Measurements from ENCODE around the gene NEMP2. TPM values are rescaled to one million over a fixed set of nuclear protein-coding genes. Genes with fewer than 3 reads are reported as not detected.

The NEMP2 gene
- total and polyA plus RNA-seq, 10 donors, result 0.89 to 19.2 (median 10.7) TPM

- no peaks in the 10 kb centered on the region for H3K27me3 ChIP-seq (replicated peaks in 1 of 7)
- no peak for DNase-seq
- no peaks in the 10 kb centered on the region for H3K9me3 ChIP-seq
- TF ChIP-seq POLR2A (IDR thresholded peaks at IDR 0.05) (no peak), POLR2AphosphoS5 (IDR thresholded peaks at IDR 0.05) (no peak), CTCF (IDR thresholded peaks at IDR 0.05 in 8 of 11, conservative IDR thresholded peaks at IDR 0.05 in 3 of 11) (no peak)
- peak overlapping the region in 3 of 8 donors; percentile 33 to 59 (median 38) for H3K27ac ChIP-seq
- peaks cover 0 to 59% (median 23%) of the 10 kb centered on the region in 6 donors for H3K4me1 ChIP-seq
- 61 to 81% (median 74%) methylated on average over 4 of the region's 4 CpGs for WGBS, 5 donors
- H3K36me3 ChIP-seq, result peaks cover 0 to 11% (median 0%) of the 10 kb centered on the region in 6 donors
- no peak overlapping the region for H3K4me3 ChIP-seq
- intact Hi-C loops (cut with DNase I; ENCODE audit: low total_unique reads), result no loop called here
Observed at GRCh38 chr2:190526105-190526750, 8.3 kb downstream of the NEMP2 start.

GRCh38 chr2:190524928-190525327 is 9.6 kb downstream of the NEMP2 start:
- Histone ChIP-seq H3K27me3 (replicated peaks in 1 of 7) (no peaks in the 10 kb centered on the region), H3K4me1 (peaks cover 0 to 59% (median 24%) of the 10 kb centered on the region in 6 donors), H3K36me3 (peaks cover 0 to 11% (median 0%) of the 10 kb centered on the region in 6 donors), H3K27ac (no peak overlapping the region), H3K9me3 (no peaks in the 10 kb centered on the region), H3K4me3 (no peak overlapping the region)
- intact Hi-C loops (cut with DNase I; ENCODE audit: low total_unique reads), result no loop called here
- no peak for TF ChIP-seq POLR2A (IDR thresholded peaks at IDR 0.05)
- TF ChIP-seq CTCF (IDR thresholded peaks at IDR 0.05 in 8 of 11, conservative IDR thresholded peaks at IDR 0.05 in 3 of 11), result no peak
- no peak for TF ChIP-seq POLR2AphosphoS5 (IDR thresholded peaks at IDR 0.05)
- DNase-seq, result no peak

- intact Hi-C loops (cut with DNase I; ENCODE audit: low total_unique reads), result loop anchor here (5.0 kb wide), 1 partner anchor 138 kb away; no protein-coding TSS in a partner anchor
- DNase-seq, result no peak
- no peaks in the 10 kb centered on the region for H3K27me3 ChIP-seq (replicated peaks in 1 of 7)
- TF ChIP-seq POLR2A (IDR thresholded peaks at IDR 0.05) (no peak), POLR2AphosphoS5 (IDR thresholded peaks at IDR 0.05) (no peak), CTCF (IDR thresholded peaks at IDR 0.05 in 8 of 11, conservative IDR thresholded peaks at IDR 0.05 in 3 of 11) (no peak)
- WGBS, 5 donors, result 88 to 95% (median 91%) methylated on average over 1 of the region's 1 CpG
- H3K4me1 ChIP-seq, result peaks cover 0 to 21% (median 7%) of the 10 kb centered on the region in 6 donors
- peak overlapping the region in 2 of 8 donors; percentile 3 to 32 for H3K27ac ChIP-seq
- no peaks in the 10 kb centered on the region for H3K9me3 ChIP-seq
- peaks cover 0 to 36% (median 2%) of the 10 kb centered on the region in 6 donors for H3K36me3 ChIP-seq
- H3K4me3 ChIP-seq, result no peak overlapping the region
Observed at GRCh38 chr2:190519975-190520767, 14.4 kb downstream of the NEMP2 start.

GRCh38 chr2:190517468-190517867 is 17.1 kb downstream of the NEMP2 start:
- Histone ChIP-seq H3K9me3 (no peaks in the 10 kb centered on the region), H3K4me1 (peaks cover 0 to 21% (median 7%) of the 10 kb centered on the region in 6 donors), H3K27ac (no peak overlapping the region), H3K4me3 (no peak overlapping the region), H3K27me3 (replicated peaks in 1 of 7) (no peaks in the 10 kb centered on the region), H3K36me3 (peaks cover 0 to 54% (median 10%) of the 10 kb centered on the region in 6 donors)
- 94 to 97% (median 96%) methylated on average over 2 of the region's 2 CpGs for WGBS, 5 donors
- DNase-seq, result no peak
- intact Hi-C loops (cut with DNase I; ENCODE audit: low total_unique reads), result loop anchor here (5.0 kb wide), 1 partner anchor 135 kb away; no protein-coding TSS in a partner anchor
- TF ChIP-seq CTCF (IDR thresholded peaks at IDR 0.05 in 8 of 11, conservative IDR thresholded peaks at IDR 0.05 in 3 of 11) (no peak), POLR2A (IDR thresholded peaks at IDR 0.05) (no peak), POLR2AphosphoS5 (IDR thresholded peaks at IDR 0.05) (no peak)

Measured in spleen (tissue), 11 donors.